Transverse colon (tissue), 3 donors: Measurements from ENCODE around the gene LRRC18.

Experiments
- POLR2A ChIP-seq: fragments of 450-650 bp; IDR thresholded peaks from one replicate; pipeline ENCODE4 v1.6.1; 2016; ENCODE audit warnings: antibody characterized with exemption, mild to moderate bottlenecking, moderate library complexity
- TF ChIP-seq, protein P1 (sequence below), 5 experiments: fragments of 200-600 bp in 3 of 5; fragments of 450-650 bp in 2 of 5; sonication (generic) in 3 of 5; IDR thresholded peaks; 1 replicate in 2 of 5; 2 replicates in 3 of 5; pipeline ENCODE4 v1.5.1; 2016 to 2017; ENCODE audit warnings: antibody characterized with exemption in 5 of 5, inconsistent platforms in 3 of 5, mild to moderate bottlenecking in 2 of 5, moderate library complexity in 1 of 5

- TF ChIP-seq, protein P1, sequence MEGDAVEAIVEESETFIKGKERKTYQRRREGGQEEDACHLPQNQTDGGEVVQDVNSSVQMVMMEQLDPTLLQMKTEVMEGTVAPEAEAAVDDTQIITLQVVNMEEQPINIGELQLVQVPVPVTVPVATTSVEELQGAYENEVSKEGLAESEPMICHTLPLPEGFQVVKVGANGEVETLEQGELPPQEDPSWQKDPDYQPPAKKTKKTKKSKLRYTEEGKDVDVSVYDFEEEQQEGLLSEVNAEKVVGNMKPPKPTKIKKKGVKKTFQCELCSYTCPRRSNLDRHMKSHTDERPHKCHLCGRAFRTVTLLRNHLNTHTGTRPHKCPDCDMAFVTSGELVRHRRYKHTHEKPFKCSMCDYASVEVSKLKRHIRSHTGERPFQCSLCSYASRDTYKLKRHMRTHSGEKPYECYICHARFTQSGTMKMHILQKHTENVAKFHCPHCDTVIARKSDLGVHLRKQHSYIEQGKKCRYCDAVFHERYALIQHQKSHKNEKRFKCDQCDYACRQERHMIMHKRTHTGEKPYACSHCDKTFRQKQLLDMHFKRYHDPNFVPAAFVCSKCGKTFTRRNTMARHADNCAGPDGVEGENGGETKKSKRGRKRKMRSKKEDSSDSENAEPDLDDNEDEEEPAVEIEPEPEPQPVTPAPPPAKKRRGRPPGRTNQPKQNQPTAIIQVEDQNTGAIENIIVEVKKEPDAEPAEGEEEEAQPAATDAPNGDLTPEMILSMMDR (IDR thresholded peaks at IDR 0.05) = no peak
- no peak for TF ChIP-seq POLR2A
These were observed 6.6 kb downstream of the LRRC18 start for GRCh38 chr10:48932831-48933664.
